CD4-positive, alpha-beta T cell treated with Interleukin-12 subunit alpha and Interleukin-12 subunit beta, for 1 hour (primary cell): ENCODE measurements around the gene CDK9.

Experiments
- DNase-seq: peaks from one replicate; pipeline ENCODE4 v3.0.0-alpha.2; 2020

The CDK9 gene

DNA sequence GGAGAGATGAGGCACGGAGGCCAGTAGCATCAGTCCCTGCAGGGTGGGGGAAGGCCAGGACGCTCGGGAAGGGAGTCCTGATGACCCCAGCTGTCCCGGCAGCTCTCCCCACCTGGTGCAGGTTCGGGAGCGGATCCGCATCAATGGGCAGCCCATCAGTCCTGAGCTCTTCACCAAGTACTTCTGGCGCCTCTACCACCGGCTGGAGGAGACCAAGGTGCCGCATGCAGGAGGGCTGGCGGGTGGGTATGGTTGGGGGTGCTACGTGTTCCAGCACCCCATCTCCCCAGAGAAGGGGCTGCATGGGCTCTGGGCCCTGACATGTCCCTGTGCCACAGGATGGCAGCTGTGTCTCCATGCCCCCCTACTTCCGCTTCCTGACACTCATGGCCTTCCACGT is 21.0 kb downstream of the CDK9 start:
- DNase-seq: no peak

GRCh38 chr9:127808347-127809001 is 22.6 kb downstream of the CDK9 start:
- no peak for DNase-seq

GRCh38 chr9:127809002-127809539 is 23.2 kb downstream of the CDK9 start:
- DNase-seq: no peak

DNA sequence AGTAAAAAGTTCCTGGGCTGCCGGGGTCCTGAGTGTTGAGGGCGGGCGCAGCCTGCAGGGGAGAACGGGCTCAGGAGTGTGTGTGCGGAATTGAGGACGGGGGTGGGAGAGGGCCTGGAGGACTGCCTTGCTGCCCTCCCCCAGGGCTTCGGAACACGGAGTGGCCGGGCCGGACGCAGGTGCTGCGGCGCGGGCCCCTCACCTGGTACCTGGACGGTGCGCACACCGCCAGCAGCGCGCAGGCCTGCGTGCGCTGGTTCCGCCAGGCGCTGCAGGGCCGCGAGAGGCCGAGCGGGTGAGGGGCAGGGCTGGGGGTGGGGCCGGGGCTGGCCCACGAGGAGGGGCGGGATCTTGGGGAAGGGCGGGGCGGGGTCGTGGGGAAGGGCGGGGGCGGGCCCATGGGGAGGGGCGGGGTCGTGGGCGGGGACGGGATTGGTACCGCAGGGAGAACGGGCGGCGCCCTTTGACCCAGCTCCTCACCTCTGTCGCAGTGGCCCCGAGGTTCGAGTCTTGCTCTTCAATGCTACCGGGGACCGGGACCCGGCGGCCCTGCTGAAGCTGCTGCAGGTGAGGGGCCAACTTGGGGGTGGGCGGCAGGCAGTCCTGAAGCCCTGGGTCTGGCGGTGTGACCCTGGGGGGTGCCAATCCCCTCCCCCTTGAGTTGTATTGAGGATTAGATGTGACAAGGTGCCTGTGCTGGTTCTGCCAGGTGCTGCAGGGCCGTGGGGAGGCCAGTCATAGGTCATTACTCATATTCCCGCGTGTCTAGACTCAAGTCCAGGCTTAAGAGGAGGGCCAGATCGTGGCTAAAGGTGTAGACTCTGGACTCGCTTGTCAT is 23.9 kb downstream of the CDK9 start:
- no peak for DNase-seq

GRCh38 chr9:127810378-127811187 is 24.7 kb downstream of the CDK9 start:
- no peak for DNase-seq

- DNase-seq: no peak
Observed at GRCh38 chr9:127812011-127812410, 26.2 kb downstream of the CDK9 start.

DNA sequence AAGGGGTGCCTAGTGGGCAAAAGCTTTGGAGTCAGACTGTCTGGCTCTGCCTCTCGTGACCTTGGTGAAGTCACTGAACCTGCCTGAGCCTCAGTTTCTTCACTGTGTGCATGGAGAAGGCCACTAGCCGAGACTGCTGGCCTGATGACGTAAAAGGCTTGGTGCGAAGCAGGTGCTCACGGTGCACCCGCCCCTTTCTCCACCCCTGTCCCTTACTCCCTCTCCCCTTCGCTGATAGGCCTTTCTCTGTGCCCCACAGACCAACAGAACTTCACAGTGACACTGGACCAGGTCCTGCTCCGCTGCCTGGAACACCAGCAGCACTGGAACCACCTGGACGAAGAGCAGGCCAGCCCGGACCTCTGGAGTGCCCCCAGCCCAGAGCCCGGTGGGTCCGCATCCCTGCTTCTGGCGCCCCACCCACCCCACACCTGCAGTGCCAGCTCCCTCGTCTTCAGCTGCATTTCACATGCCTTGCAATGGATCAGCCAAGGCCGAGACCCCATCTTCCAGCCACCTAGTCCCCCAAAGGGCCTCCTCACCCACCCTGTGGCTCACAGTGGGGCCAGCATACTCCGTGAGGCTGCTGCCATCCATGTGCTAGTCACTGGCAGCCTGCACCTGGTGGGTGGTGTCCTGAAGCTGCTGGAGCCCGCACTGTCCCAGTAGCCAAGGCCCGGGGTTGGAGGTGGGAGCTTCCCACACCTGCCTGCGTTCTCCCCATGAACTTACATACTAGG is 27.3 kb downstream of the CDK9 start:
- DNase-seq: no peak

- DNase-seq: no peak
Observed at GRCh38 chr9:127813686-127814226, 27.9 kb downstream of the CDK9 start.

- DNase-seq: no peak
Observed at GRCh38 chr9:127814619-127815511, 29.0 kb downstream of the CDK9 start.

GRCh38 chr9:127815512-127816361 is 29.9 kb downstream of the CDK9 start:
- no peak for DNase-seq

DNA sequence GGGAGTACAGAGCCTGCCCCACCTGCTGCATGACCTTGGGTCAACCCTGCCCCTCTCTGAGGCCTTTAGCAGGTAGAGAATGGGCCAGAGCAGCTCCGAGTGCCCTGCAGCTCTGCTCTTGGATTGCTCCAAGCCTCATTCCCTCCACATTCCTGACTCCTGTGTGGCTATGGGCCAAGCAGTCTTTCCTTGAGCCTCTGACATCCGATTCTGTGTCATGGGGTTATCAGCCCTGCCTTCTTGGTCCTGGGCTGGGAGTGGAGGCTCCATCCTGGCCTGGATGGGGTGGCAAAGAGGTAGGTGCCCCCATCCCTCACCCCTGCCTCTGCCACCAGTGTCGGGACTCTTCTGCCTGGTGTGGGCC is 30.5 kb downstream of the CDK9 start:
- no peak for DNase-seq

DNA sequence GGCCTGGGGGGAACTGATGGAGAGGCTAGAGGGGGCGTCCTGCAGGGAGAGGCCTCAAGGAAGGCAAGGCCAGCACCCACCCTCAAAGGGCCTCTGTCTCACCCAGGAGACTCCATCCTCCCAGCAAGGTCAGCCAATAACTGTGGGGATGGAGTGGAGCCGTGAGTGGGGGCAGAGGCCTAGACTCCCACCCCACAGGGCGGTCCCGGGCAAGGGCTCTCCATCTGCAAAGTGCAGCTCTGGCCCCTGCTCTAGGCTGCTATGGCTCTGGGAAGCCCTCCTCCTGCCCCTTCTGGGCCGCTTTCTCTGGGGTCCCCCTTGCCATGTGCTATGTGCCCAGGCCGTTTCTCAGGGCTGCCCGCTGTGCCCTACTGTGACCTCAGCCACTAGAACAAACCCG is 30.9 kb downstream of the CDK9 start:
- DNase-seq: no peak

DNA sequence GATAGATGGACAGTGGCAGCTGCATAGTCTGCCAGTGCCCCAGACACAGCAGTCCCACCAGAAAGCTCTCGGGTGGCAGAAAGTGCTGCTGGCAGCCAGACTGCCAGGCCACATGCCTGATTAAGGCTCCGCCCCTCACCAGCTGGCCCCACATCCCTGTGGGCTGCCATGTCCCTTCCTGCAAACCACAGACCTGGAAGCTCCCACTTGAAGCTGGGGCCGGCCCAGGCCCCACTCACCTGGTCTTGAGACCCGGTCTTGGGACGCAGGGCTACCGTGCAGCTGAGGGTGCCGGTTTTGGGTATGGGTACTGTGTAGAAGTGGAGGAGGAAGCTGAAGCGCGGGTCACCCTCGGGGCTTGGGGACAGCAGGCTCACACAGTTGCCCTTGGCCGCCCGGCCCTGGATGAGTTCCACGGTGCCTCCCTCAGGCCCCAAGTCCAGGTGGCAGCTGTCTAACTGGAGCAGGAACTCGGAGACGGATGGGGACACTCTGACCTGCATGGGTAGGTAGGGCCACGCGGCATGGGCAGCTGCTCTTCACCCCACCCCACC is 32.1 kb downstream of the CDK9 start:
- DNase-seq: no peak

DNA sequence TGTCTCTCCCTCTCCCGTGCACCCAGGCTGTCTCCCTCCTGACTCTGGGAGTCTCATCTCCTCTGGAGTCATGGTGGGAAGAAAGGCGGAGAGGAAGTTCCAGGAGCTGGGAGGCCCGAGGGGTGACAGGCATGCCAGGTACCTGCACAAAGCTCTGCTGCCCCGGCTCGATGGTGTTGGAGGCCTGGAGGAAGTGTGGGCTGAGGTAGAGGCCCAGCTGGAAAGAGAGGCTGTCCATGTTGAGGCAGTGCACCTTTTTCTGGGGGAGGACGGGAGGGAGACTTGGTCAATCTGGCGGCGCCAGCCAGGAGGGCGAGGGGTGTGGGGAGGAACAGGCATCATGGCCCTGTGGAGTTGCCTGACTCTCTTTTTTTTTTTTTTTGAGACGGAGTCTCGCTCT is 32.7 kb downstream of the CDK9 start:
- no peak for DNase-seq

GRCh38 chr9:127822108-127822507 is 36.3 kb downstream of the CDK9 start:
- DNase-seq: no peak

DNA sequence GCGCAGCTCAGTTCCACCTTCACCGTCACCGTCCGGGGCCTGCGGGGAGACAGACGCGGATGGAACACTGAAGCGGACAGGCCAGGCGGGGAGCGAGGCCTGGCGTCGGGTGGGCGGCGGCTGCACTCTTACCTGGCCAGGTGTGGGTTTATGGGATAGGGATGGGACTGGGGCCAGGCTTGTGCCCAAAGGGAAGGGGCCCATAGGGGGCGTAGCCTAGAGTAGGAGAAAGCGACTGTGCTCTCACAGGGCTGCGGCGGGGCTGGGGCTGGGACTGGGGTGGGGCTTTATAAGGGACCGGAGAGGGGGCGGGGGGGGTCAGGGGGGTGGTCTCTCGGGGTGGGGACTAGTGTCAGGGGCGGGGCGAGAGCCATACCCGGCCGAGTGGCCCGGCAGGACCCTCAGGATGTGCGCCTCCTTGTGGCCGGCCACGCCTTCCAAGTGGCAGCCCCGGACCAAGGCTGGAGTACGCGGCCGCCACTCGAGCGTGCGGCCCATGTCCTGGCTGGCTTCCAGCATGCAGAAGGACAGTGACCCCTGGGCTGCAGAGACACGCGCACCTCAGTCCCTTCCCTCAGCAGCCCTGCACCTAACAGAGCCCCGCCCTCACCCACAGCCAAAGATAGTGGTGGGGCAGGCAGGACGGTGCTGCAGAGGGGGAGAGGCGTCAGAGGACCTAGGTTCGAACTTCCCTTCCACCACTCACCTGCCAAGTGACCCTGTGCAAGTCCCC is 39.7 kb downstream of the CDK9 start:
- DNase-seq: no peak

DNA sequence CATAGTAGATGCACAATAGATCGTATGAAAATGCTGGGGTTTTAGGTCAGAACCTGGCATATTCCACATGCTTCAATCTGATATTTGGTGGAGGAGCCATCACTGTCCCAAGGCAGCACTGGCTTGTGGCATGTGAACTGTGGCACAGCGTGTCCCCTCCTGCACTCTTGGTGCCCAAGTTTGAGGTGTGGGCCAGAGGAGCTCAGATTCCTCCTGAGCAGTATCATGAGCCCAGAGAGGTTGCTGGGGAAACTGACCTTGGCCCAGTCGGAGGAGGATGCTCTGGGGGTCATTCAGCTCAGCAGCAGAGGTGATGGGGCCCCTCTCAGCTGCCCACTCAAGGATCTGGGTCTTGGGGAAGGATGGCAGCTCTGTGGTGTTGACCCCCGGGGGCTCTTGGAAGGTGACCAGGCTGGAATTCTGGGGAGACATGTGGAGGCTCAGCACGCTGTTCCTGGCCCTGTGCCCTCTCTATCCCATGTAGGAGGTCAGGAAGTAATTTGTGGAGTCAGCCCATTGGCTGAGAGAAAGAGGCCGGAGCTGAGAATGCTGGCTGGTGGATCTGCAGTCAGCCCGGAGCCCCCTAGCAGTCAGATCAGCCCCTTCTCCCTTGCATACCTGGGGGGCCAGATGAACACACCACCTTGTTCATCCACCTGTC is 40.5 kb downstream of the CDK9 start:
- DNase-seq: no peak

DNA sequence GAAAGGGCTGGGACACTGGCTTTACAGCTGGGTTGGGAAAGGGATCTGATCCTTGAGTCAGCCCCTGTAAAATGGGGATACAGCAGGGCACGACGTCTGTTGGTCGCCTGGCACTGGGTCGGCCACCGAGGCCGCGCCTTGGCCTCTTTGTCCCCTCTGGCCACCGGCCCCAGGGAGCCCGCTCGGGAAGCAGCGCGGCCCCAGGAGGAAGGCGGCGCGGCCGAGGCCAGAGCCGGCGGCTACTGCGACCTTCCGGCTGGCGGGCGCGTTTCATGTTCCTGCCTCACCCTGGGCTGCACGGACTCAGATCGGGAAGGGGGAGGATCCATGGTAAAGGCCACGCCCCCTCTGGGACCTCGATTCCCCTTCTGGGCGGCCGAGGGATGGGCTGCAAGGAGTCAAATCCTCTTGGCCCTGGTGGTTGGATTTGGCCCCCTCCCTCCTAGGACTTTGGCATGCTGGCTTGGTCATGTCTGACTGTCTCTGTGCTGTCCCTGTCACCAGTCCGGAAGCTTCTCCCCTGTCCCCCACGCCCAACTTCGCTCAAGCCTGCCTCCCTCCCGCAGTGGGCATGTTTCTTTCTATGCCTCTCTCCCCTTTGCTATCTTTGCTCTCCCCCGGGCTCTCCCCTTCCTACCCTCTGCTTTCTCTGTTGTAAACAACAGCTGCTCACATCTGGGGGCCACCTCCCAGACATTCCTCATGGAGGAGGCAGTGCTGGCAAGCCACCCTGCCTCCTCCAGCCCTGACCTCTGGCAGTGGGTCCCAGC is 42.6 kb downstream of the CDK9 start:
- no peak for DNase-seq
